ENCODE measurements around the gene SEL1L3.

DNA sequence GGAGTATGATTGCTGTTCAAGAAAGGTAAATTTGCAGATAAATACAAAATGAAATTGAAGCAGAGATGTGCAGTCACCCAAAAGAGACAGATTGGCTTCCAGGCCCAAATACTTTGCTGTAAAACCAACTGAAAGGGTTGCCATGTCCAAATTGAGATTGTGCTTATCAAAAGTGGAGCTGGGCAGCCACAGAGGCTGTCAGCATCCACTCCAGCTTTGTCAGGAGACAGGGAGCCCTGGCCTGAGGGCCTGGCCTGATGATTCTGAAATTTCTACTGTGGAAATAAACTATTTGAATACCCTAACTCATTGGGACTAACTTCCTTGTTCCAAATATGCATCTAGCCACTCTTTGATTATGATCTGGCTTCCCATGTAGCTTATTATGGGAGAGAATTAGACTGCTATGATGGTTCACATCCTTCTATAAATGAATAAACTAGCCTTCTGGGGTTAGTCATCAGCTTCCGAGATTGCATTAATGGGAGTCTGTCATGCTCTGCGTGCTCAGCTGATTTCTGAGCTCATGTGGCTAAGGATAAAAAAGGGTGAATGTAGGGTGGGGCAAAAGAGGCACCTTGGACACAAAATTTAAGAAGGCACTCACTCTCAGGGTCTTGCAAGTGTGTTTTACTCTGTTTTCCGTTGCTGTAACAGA, 158.9 kb downstream of the SEL1L3 start:
- TF ChIP-seq, protein P1, sequence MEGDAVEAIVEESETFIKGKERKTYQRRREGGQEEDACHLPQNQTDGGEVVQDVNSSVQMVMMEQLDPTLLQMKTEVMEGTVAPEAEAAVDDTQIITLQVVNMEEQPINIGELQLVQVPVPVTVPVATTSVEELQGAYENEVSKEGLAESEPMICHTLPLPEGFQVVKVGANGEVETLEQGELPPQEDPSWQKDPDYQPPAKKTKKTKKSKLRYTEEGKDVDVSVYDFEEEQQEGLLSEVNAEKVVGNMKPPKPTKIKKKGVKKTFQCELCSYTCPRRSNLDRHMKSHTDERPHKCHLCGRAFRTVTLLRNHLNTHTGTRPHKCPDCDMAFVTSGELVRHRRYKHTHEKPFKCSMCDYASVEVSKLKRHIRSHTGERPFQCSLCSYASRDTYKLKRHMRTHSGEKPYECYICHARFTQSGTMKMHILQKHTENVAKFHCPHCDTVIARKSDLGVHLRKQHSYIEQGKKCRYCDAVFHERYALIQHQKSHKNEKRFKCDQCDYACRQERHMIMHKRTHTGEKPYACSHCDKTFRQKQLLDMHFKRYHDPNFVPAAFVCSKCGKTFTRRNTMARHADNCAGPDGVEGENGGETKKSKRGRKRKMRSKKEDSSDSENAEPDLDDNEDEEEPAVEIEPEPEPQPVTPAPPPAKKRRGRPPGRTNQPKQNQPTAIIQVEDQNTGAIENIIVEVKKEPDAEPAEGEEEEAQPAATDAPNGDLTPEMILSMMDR (IDR thresholded peaks at IDR 0.05) = no peak
- TF ChIP-seq EZH2 (IDR thresholded peaks at IDR 0.05; ENCODE audit: borderline replicate concordance, insufficient read depth, low read depth, low read length, poor library complexity, severe bottlenecking) = no peak
